Bronchial epithelial cell (primary cell): ENCODE results near the gene RAPGEF4. TPM values are rescaled to one million over a fixed set of nuclear protein-coding genes. Genes with fewer than 3 reads are reported as not detected.

Experiments
- DNase-seq: peaks from one replicate; pipeline ENCODE4 v3.0.0-alpha.2; 2010; ENCODE audit warnings: low read depth
- FAIRE-seq: peaks from 2 replicates; lab custom pipeline; 2011; peaks lifted over from hg19 to GRCh38; lab: Jason Lieb, UNC
- H3K27me3 ChIP-seq: 2 replicates; pipeline ENCODE4 v1.5.1; 2011; ENCODE audit warnings: low read length; ENCODE audit not compliant: control insufficient read depth, insufficient read depth
- H3K36me3 ChIP-seq: 2 replicates; pipeline ENCODE4 v1.5.1; 2011; ENCODE audit warnings: low read length; ENCODE audit not compliant: control insufficient read depth, insufficient read depth
- H3K4me3 ChIP-seq: 2 replicates; pipeline ENCODE4 v1.5.1; 2011; ENCODE audit warnings: mild to moderate bottlenecking, low read depth, low read length, control low read depth
- CTCF ChIP-seq: IDR thresholded peaks from 2 replicates; pipeline ENCODE4 v1.5.1; 2011; ENCODE audit warnings: mild to moderate bottlenecking, moderate library complexity, low read length, control low read depth, inconsistent platforms; ENCODE audit not compliant: insufficient read depth, severe bottlenecking
- total RNA-seq: library from RNA; depleted of rRNA; stranded (reverse); fragments of >200 nt; gene quantifications from 2 replicates; pipeline ENCODE4 v1.2.1, GENCODE V29; 2014

Gene RAPGEF4
- total RNA-seq, 1 donor from 2014 or later = 0.26 TPM

- no peak for TF ChIP-seq CTCF
- Histone ChIP-seq H3K36me3 (no peaks in the 10 kb centered on the region), H3K27me3 (peaks cover 2% of the 10 kb centered on the region), H3K4me3 (no peak overlapping the region)
- DNase-seq (no peak), FAIRE-seq (no peak)
Measured at GRCh38 chr2:172905937-172906811, 170.5 kb downstream of the RAPGEF4 start.

GRCh38 chr2:172908275-172908674, 172.6 kb downstream of the RAPGEF4 start:
- DNase-seq (no peak), FAIRE-seq (no peak)
- H3K4me3 ChIP-seq = no peak overlapping the region
- no peaks in the 10 kb centered on the region for H3K36me3 ChIP-seq
- H3K27me3 ChIP-seq = no peaks in the 10 kb centered on the region
- TF ChIP-seq CTCF = no peak

- FAIRE-seq = no peak
- Histone ChIP-seq H3K36me3 (no peaks in the 10 kb centered on the region), H3K4me3 (no peak overlapping the region), H3K27me3 (no peaks in the 10 kb centered on the region)
- DNase-seq = no peak
- no peak for TF ChIP-seq CTCF
Measured at GRCh38 chr2:172909454-172909853, 173.8 kb downstream of the RAPGEF4 start.

- TF ChIP-seq CTCF = no peak
- DNase-seq (no peak), FAIRE-seq (no peak)
- no peaks in the 10 kb centered on the region for H3K36me3 ChIP-seq
- H3K4me3 ChIP-seq = no peak overlapping the region
- H3K27me3 ChIP-seq = no peaks in the 10 kb centered on the region
Measured at GRCh38 chr2:172912266-172912665, 176.6 kb downstream of the RAPGEF4 start.

GRCh38 chr2:172914341-172915008, 178.8 kb downstream of the RAPGEF4 start:
- no peak for TF ChIP-seq CTCF
- Histone ChIP-seq H3K4me3 (no peak overlapping the region), H3K36me3 (no peaks in the 10 kb centered on the region), H3K27me3 (no peaks in the 10 kb centered on the region)
- DNase-seq = no peak
- FAIRE-seq = no peak
